Astrocyte (in vitro differentiated cells and primary cell): ENCODE measurements around the gene ADAMTS3. TPM values are rescaled to one million over a fixed set of nuclear protein-coding genes. Genes with fewer than 3 reads are reported as not detected.

Source experiments
- DNase-seq: peaks from one replicate; pipeline ENCODE4 v3.0.0-alpha.2; 2010; ENCODE audit warnings: low read depth
- FAIRE-seq: peaks from 2 replicates; lab custom pipeline; 2011; peaks lifted over from hg19 to GRCh38; lab: Jason Lieb, UNC
- H2AFZ ChIP-seq: 2 replicates; pipeline ENCODE4 v1.6.0; 2012; ENCODE audit warnings: low read depth, low read length, inconsistent platforms
- H3K27ac ChIP-seq: 2 replicates; pipeline ENCODE4 v1.5.1; 2011; ENCODE audit warnings: low read depth, low read length, inconsistent platforms
- H3K27me3 ChIP-seq: 2 replicates; pipeline ENCODE4 v1.6.0; 2011; ENCODE audit warnings: low read length, inconsistent platforms; ENCODE audit not compliant: insufficient read depth
- H3K36me3 ChIP-seq: 2 replicates; pipeline ENCODE4 v1.5.1; 2011; ENCODE audit warnings: low read length, inconsistent platforms; ENCODE audit not compliant: insufficient read depth
- H3K4me1 ChIP-seq: 2 replicates; pipeline ENCODE4 v1.5.1; 2011; ENCODE audit warnings: low read length, inconsistent platforms; ENCODE audit not compliant: insufficient read depth
- H3K4me2 ChIP-seq: 2 replicates; pipeline ENCODE4 v1.6.0; 2012; ENCODE audit warnings: low read length, inconsistent platforms
- H3K4me3 ChIP-seq: 2 replicates; pipeline ENCODE4 v1.5.1; 2011; ENCODE audit warnings: low read depth, mild to moderate bottlenecking, low read length, inconsistent platforms; ENCODE audit not compliant: insufficient read depth
- H3K79me2 ChIP-seq: 2 replicates; pipeline ENCODE4 v1.6.0; 2012; ENCODE audit warnings: mild to moderate bottlenecking, low read length, inconsistent platforms; ENCODE audit not compliant: insufficient read depth
- H3K9ac ChIP-seq: 2 replicates; pipeline ENCODE4 v1.6.0; 2012; ENCODE audit warnings: mild to moderate bottlenecking, low read length, inconsistent platforms
- H3K9me3 ChIP-seq: 2 replicates; pipeline ENCODE4 v1.5.1; 2012; ENCODE audit warnings: low read depth, mild to moderate bottlenecking, low read length, inconsistent platforms; ENCODE audit not compliant: insufficient read depth
- H4K20me1 ChIP-seq: 2 replicates; pipeline ENCODE4 v1.6.0; 2012; ENCODE audit warnings: low read length, inconsistent platforms; ENCODE audit not compliant: insufficient read depth
- H3K27ac Mint-ChIP-seq: one replicate; pipeline ENCODE4 v1.8.0; 2021; ENCODE audit warnings: mild to moderate bottlenecking, mixed read lengths; ENCODE audit not compliant: unreplicated experiment
- H3K27me3 Mint-ChIP-seq: one replicate; pipeline ENCODE4 v1.8.0; 2021; ENCODE audit warnings: low read depth, mixed read lengths; ENCODE audit not compliant: unreplicated experiment
- H3K36me3 Mint-ChIP-seq: one replicate; pipeline ENCODE4 v1.8.0; 2021; ENCODE audit warnings: low read depth, mixed read lengths; ENCODE audit not compliant: unreplicated experiment
- H3K4me1 Mint-ChIP-seq: one replicate; pipeline ENCODE4 v1.8.0; 2021; ENCODE audit warnings: low read depth, mixed read lengths; ENCODE audit not compliant: unreplicated experiment
- H3K4me3 Mint-ChIP-seq: one replicate; pipeline ENCODE4 v1.8.0; 2021; ENCODE audit warnings: mild to moderate bottlenecking, moderate library complexity, mixed read lengths; ENCODE audit not compliant: unreplicated experiment
- H3K9me3 Mint-ChIP-seq: one replicate; pipeline ENCODE4 v1.8.0; 2021; ENCODE audit warnings: mild to moderate bottlenecking, mixed read lengths; ENCODE audit not compliant: unreplicated experiment
- EZH2 ChIP-seq: IDR thresholded peaks from 2 replicates; pipeline ENCODE4 v1.6.1; 2012; ENCODE audit warnings: mild to moderate bottlenecking, low read length, inconsistent platforms; ENCODE audit not compliant: insufficient read depth
- total RNA-seq: library from RNA; stranded (reverse); gene quantifications from 2 replicates; pipeline ENCODE4 v1.2.1, GENCODE V29; 2021
- TF ChIP-seq, protein P1 (sequence below): IDR thresholded peaks from 2 replicates; pipeline ENCODE4 v1.5.1; 2011; ENCODE audit warnings: low read depth, mild to moderate bottlenecking, inconsistent platforms, low read length, moderate library complexity; ENCODE audit not compliant: insufficient read depth

The ADAMTS3 gene
- total RNA-seq, 1 donor from 2014 or later: 4.2 TPM

DNA sequence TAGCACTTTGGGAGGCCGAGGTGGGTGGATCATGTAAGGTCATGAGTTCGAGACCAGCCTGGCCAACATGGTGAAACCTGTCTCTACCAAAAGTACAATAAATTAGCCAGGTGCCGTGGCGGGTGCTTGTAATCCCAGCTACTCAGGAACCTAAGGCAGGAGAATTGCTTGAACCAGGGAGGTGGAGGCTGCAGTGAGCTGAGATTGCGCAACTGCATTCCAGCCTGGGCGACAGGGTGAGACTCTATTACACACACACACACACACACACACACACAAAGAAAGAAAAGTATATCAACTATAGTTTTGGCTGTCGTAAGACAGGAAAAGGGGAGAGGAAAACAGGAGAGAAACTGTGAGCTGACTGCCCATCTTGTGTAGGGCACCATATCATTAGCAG lies 171.7 kb downstream of the ADAMTS3 start:
- no peaks in the 10 kb centered on the region for H4K20me1 ChIP-seq
- no peaks in the 10 kb centered on the region for H3K4me1 ChIP-seq
- H3K9ac ChIP-seq: no peak overlapping the region
- no peak for FAIRE-seq
- Mint-ChIP-seq H3K4me1 (peaks cover 4% of the 10 kb centered on the region), H3K9me3 (no peaks in the 10 kb centered on the region), H3K27me3 (no peaks in the 10 kb centered on the region), H3K36me3 (no peaks in the 10 kb centered on the region), H3K4me3 (no peak overlapping the region), H3K27ac (no peak overlapping the region)
- H3K36me3 ChIP-seq: no peaks in the 10 kb centered on the region
- H3K79me2 ChIP-seq: no peaks in the 10 kb centered on the region
- no peak overlapping the region for H3K4me3 ChIP-seq
- H3K9me3 ChIP-seq: no peaks in the 10 kb centered on the region
- no peak for DNase-seq
- no peak overlapping the region for H2AFZ ChIP-seq
- no peak overlapping the region for H3K4me2 ChIP-seq
- TF ChIP-seq, protein P1, sequence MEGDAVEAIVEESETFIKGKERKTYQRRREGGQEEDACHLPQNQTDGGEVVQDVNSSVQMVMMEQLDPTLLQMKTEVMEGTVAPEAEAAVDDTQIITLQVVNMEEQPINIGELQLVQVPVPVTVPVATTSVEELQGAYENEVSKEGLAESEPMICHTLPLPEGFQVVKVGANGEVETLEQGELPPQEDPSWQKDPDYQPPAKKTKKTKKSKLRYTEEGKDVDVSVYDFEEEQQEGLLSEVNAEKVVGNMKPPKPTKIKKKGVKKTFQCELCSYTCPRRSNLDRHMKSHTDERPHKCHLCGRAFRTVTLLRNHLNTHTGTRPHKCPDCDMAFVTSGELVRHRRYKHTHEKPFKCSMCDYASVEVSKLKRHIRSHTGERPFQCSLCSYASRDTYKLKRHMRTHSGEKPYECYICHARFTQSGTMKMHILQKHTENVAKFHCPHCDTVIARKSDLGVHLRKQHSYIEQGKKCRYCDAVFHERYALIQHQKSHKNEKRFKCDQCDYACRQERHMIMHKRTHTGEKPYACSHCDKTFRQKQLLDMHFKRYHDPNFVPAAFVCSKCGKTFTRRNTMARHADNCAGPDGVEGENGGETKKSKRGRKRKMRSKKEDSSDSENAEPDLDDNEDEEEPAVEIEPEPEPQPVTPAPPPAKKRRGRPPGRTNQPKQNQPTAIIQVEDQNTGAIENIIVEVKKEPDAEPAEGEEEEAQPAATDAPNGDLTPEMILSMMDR: no peak
- no peak for TF ChIP-seq EZH2
- H3K27ac ChIP-seq: no peak overlapping the region
- no peaks in the 10 kb centered on the region for H3K27me3 ChIP-seq

DNA sequence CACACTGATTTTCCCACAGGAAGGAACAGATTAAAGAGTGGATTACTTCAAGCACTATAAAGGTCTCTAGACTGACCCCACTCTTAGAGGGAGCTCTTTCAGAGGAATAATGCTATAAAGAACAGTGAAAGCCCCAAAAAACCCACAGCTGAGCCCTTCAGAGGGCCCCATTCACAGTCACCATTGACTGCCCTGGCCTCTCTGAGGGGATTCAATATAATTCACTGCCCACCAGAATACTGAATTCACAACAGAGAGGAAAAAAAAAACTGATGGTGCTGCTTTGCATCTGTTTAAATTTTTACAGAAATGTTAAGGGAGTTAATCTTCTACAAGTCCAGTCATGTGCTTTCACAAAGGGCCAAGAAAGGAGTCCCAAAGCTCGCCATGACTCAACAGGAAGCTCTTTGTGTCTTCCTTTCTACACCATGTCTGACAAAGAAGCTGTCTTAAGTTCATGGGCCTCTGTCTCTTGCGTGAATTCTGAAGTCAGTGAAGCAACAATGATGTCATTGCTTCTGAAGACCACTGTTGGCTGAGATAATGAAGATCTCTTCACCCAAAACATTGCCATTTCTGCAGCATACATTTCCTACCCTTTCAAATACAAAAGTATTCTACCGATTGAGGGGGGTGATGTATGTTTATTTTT lies 174.9 kb downstream of the ADAMTS3 start:
- Histone ChIP-seq H2AFZ (no peak overlapping the region), H3K27ac (no peak overlapping the region), H3K4me2 (no peak overlapping the region), H4K20me1 (no peaks in the 10 kb centered on the region), H3K36me3 (no peaks in the 10 kb centered on the region), H3K79me2 (no peaks in the 10 kb centered on the region), H3K4me3 (no peak overlapping the region), H3K27me3 (no peaks in the 10 kb centered on the region), H3K9me3 (no peaks in the 10 kb centered on the region), H3K4me1 (peaks cover 3% of the 10 kb centered on the region), H3K9ac (no peak overlapping the region)
- no peak overlapping the region for H3K4me3 Mint-ChIP-seq
- TF ChIP-seq, protein P1: no peak
- TF ChIP-seq EZH2: no peak
- DNase-seq: no peak
- no peaks in the 10 kb centered on the region for H3K9me3 Mint-ChIP-seq
- no peak for FAIRE-seq
- no peak overlapping the region for H3K27ac Mint-ChIP-seq
- peaks cover 4% of the 10 kb centered on the region for H3K4me1 Mint-ChIP-seq
- no peaks in the 10 kb centered on the region for H3K27me3 Mint-ChIP-seq
- H3K36me3 Mint-ChIP-seq: no peaks in the 10 kb centered on the region

DNA sequence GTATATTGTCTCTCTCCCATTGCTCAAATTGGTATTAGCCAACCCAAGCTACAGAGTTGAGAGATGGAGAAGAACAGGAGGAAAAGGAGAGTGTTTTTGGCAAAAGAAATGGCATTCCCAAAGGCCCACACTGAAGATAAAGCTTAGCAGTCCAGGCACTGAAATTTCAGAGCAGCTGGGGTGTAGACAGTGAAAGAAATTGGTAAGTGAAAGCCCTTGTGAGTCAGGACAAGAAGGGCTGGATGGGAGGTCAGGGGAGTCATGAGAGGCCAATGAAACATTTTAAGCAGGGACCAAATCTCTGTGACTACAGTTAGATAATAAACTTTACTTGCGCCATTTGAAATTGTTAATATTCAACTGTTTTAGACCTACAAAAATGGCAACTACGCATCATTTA lies 177.7 kb downstream of the ADAMTS3 start:
- Histone ChIP-seq H4K20me1 (no peaks in the 10 kb centered on the region), H3K9ac (no peak overlapping the region), H3K27ac (no peak overlapping the region), H3K27me3 (no peaks in the 10 kb centered on the region), H3K36me3 (no peaks in the 10 kb centered on the region), H3K4me2 (no peak overlapping the region), H3K79me2 (no peaks in the 10 kb centered on the region), H3K9me3 (no peaks in the 10 kb centered on the region), H3K4me3 (no peak overlapping the region), H3K4me1 (peaks cover 3% of the 10 kb centered on the region), H2AFZ (no peak overlapping the region)
- H3K9me3 Mint-ChIP-seq: no peaks in the 10 kb centered on the region
- H3K27ac Mint-ChIP-seq: no peak overlapping the region
- no peak for TF ChIP-seq EZH2
- no peak for DNase-seq
- no peak overlapping the region for H3K4me3 Mint-ChIP-seq
- no peak for FAIRE-seq
- H3K4me1 Mint-ChIP-seq: peaks cover 4% of the 10 kb centered on the region
- no peaks in the 10 kb centered on the region for H3K27me3 Mint-ChIP-seq
- H3K36me3 Mint-ChIP-seq: no peaks in the 10 kb centered on the region
